Activated naive CD4-positive, alpha-beta T cell treated with anti-CD3 and anti-CD28 coated beads, Interleukin-2, amount 50 U/mL, for 72 hours (primary cell): Measurements from ENCODE around the gene SLC2A13. TPM values are rescaled to one million over a fixed set of nuclear protein-coding genes. Genes with fewer than 3 reads are reported as not detected.
"Not testable (repeated sequence)": the region's sequence is repeated elsewhere in the genome, so short reads cannot be mapped to it uniquely, and the experiment has no call there.

Source experiments
- ATAC-seq, 2 donors: fragments of 150-1000 bp; cut with Tn5 transposase; 2 replicates each; pipeline ENCODE4 v1.10.0; 2021; ENCODE audit warnings: mild to moderate bottlenecking in 2 of 2, moderate library complexity in 2 of 2
- DNase-seq, 2 donors: peaks; one replicate each; pipeline ENCODE4 v3.0.0; 2021 to 2022; ENCODE audit warnings: low spot score in 2 of 2
- H3K27ac Mint-ChIP-seq, 2 donors: one replicate each; pipeline ENCODE4 v1.8.0; 2022; ENCODE audit warnings: mild to moderate bottlenecking in 2 of 2, mixed read lengths in 2 of 2
- H3K36me3 Mint-ChIP-seq, 2 donors: one replicate each; pipeline ENCODE4 v1.8.0; 2022; ENCODE audit warnings: mixed read lengths in 2 of 2
- H3K9me3 Mint-ChIP-seq, 2 donors: one replicate each; pipeline ENCODE4 v1.8.0; 2022; ENCODE audit warnings: mixed read lengths in 2 of 2
- total RNA-seq, 2 donors: library from RNA; stranded (reverse); gene quantifications; one replicate each; pipeline ENCODE4 v1.2.3, GENCODE V29; 2022

SLC2A13 gene
- total RNA-seq, 2 donors from 2014 or later = 2.4 to 5.0 TPM

GRCh38 chr12:39840422-39840821 is 265.5 kb downstream of the SLC2A13 start:
- DNase-seq (no peak), ATAC-seq (no peak)
- Mint-ChIP-seq H3K27ac (no peak overlapping the region), H3K9me3 (no peaks in the 10 kb centered on the region), H3K36me3 (no peaks in the 10 kb centered on the region)

- Mint-ChIP-seq H3K27ac (no peak overlapping the region), H3K36me3 (no peaks in the 10 kb centered on the region), H3K9me3 (no peaks in the 10 kb centered on the region)
- no peak for DNase-seq
- ATAC-seq = no peak
These were observed 266.8 kb downstream of the SLC2A13 start for GRCh38 chr12:39839072-39839471.

- DNase-seq (no peak), ATAC-seq (no peak)
- Mint-ChIP-seq H3K9me3 (no peaks in the 10 kb centered on the region), H3K36me3 (no peaks in the 10 kb centered on the region), H3K27ac (no peak overlapping the region)
These were observed 270.1 kb downstream of the SLC2A13 start for GRCh38 chr12:39835517-39836489.

GRCh38 chr12:39831587-39832315 is 274.1 kb downstream of the SLC2A13 start:
- no peaks in the 10 kb centered on the region for H3K36me3 Mint-ChIP-seq
- H3K27ac Mint-ChIP-seq = no peak overlapping the region
- DNase-seq (no peak), ATAC-seq (no peak)
- H3K9me3 Mint-ChIP-seq = peaks cover 0 to 6% of the 10 kb centered on the region in 2 donors

GRCh38 chr12:39830852-39831520 is 274.9 kb downstream of the SLC2A13 start:
- Mint-ChIP-seq H3K36me3 (no peaks in the 10 kb centered on the region), H3K9me3 (peaks cover 0 to 6% of the 10 kb centered on the region in 2 donors), H3K27ac (no peak overlapping the region)
- DNase-seq = no peak
- ATAC-seq = no peak

GRCh38 chr12:39830171-39830570 is 275.7 kb downstream of the SLC2A13 start:
- Mint-ChIP-seq H3K36me3 (no peaks in the 10 kb centered on the region), H3K9me3 (peaks cover 0 to 6% of the 10 kb centered on the region in 2 donors), H3K27ac (no peak overlapping the region)
- no peak for ATAC-seq
- no peak for DNase-seq

- Mint-ChIP-seq H3K27ac (no peak overlapping the region), H3K36me3 (peaks cover 0 to 5% of the 10 kb centered on the region in 2 donors), H3K9me3 (peaks cover 0 to 6% of the 10 kb centered on the region in 2 donors)
- DNase-seq (no peak), ATAC-seq (no peak)
These were observed 281.2 kb downstream of the SLC2A13 start for GRCh38 chr12:39824505-39825212.

GRCh38 chr12:39816671-39817185 is 289.2 kb downstream of the SLC2A13 start:
- ATAC-seq = no peak
- H3K36me3 Mint-ChIP-seq = no peaks in the 10 kb centered on the region

GRCh38 chr12:39815746-39816145 is 290.1 kb downstream of the SLC2A13 start:
- peaks cover 0 to 3% of the 10 kb centered on the region in 2 donors for H3K9me3 Mint-ChIP-seq
- no peak overlapping the region for H3K27ac Mint-ChIP-seq
- no peak for ATAC-seq
- DNase-seq = no peak
- H3K36me3 Mint-ChIP-seq = no peaks in the 10 kb centered on the region

More at GRCh38 chr12:39816671-39817185, 289.2 kb downstream of the SLC2A13 start:
- DNase-seq = no peak
- H3K27ac Mint-ChIP-seq = no peak overlapping the region
- peaks cover 0 to 3% of the 10 kb centered on the region in 2 donors for H3K9me3 Mint-ChIP-seq

GRCh38 chr12:39814626-39815025 is 291.3 kb downstream of the SLC2A13 start:
- H3K36me3 Mint-ChIP-seq = no peaks in the 10 kb centered on the region
- H3K27ac Mint-ChIP-seq = no peak overlapping the region
- no peak for ATAC-seq
- no peak for DNase-seq
- peaks cover 0 to 3% of the 10 kb centered on the region in 2 donors for H3K9me3 Mint-ChIP-seq

- DNase-seq (no peak), ATAC-seq (no peak)
- Mint-ChIP-seq H3K27ac (no peak overlapping the region), H3K36me3 (no peaks in the 10 kb centered on the region), H3K9me3 (peaks cover 0 to 3% of the 10 kb centered on the region in 2 donors)
These were observed 292.1 kb downstream of the SLC2A13 start for GRCh38 chr12:39813776-39814175.

- H3K36me3 Mint-ChIP-seq, ATAC-seq, H3K27ac Mint-ChIP-seq, H3K9me3 Mint-ChIP-seq, DNase-seq: not testable (repeated sequence)
These were observed 293.4 kb downstream of the SLC2A13 start for GRCh38 chr12:39812456-39812855.

- Mint-ChIP-seq H3K27ac (no peak overlapping the region), H3K36me3 (no peaks in the 10 kb centered on the region), H3K9me3 (no peaks in the 10 kb centered on the region)
- DNase-seq (no peak), ATAC-seq (no peak)
These were observed 298.8 kb downstream of the SLC2A13 start for GRCh38 chr12:39807043-39807442.

- ATAC-seq = no peak
- no peaks in the 10 kb centered on the region for H3K9me3 Mint-ChIP-seq
- DNase-seq = no peak
- H3K36me3 Mint-ChIP-seq = no peaks in the 10 kb centered on the region
- H3K27ac Mint-ChIP-seq = peak overlapping the region in 1 of 2 donors; percentile 44
These were observed 300.2 kb downstream of the SLC2A13 start for GRCh38 chr12:39805651-39806050.

- Mint-ChIP-seq H3K36me3 (no peaks in the 10 kb centered on the region), H3K27ac (peak overlapping the region in 1 of 2 donors; percentile 44), H3K9me3 (no peaks in the 10 kb centered on the region)
- DNase-seq (no peak), ATAC-seq (no peak)
These were observed 301.0 kb downstream of the SLC2A13 start for GRCh38 chr12:39804898-39805297.

- Mint-ChIP-seq H3K27ac (peak overlapping the region in 1 of 2 donors; percentile 44), H3K36me3 (no peaks in the 10 kb centered on the region), H3K9me3 (no peaks in the 10 kb centered on the region)
- no peak for ATAC-seq
- no peak for DNase-seq
These were observed 301.4 kb downstream of the SLC2A13 start for GRCh38 chr12:39804479-39804878.
